IMR-90 (cell line): ENCODE results near the gene GPR153. TPM values are rescaled to one million over a fixed set of nuclear protein-coding genes. Genes with fewer than 3 reads are reported as not detected.
"Not testable (repeated sequence)": the region's sequence is repeated elsewhere in the genome, so short reads cannot be mapped to it uniquely, and the experiment has no call there.

ENCODE experiments used
- ATAC-seq: fragments of 200-7000 bp; cut with Tn5 transposase; 2 replicates; pipeline ENCODE4 v1.9.1; 2020; ENCODE audit warnings: low read depth, mild to moderate bottlenecking, moderate library complexity
- BruUV-seq: library from RNA; stranded (reverse); fragments of 400-500 nt; replicated peaks from 2 replicates; lab custom pipeline; 2021; lab: Mats Ljungman, UMichigan
- CTCF ChIA-PET: fragments of 300-600 bp; formaldehyde crosslinking; extraction: SDS; loops from one replicate; lab custom pipeline; 2021; ENCODE audit warnings: antibody characterized with exemption; lab: Yijun Ruan, JAX
- POLR2A ChIA-PET: fragments of 300-600 bp; sonication (Branson Sonifier 250); formaldehyde crosslinking; loops from one replicate; lab custom pipeline; 2022; ENCODE audit warnings: antibody characterized with exemption; ENCODE audit not compliant: unreplicated experiment; lab: Charles Lee
- DNase-seq: peaks from one replicate; pipeline ENCODE4 v3.0.0; 2013
- H2AFZ ChIP-seq: replicated peaks from 2 replicates; pipeline ENCODE3; 2013; ENCODE audit warnings: low read length, mild to moderate bottlenecking; ENCODE audit not compliant: poor library complexity
- H2AK5ac ChIP-seq: 2 replicates; pipeline ENCODE4 v1.6.1; 2013; ENCODE audit warnings: low read depth, low read length, inconsistent platforms
- H2AK9ac ChIP-seq: replicated peaks from 2 replicates; pipeline ENCODE3; 2013; ENCODE audit warnings: mild to moderate bottlenecking, low read depth, low read length, moderate library complexity; ENCODE audit not compliant: poor library complexity
- H2BK120ac ChIP-seq: 2 replicates; pipeline ENCODE4 v1.6.1; 2013; ENCODE audit warnings: low read depth, low read length, inconsistent platforms
- H2BK15ac ChIP-seq: 3 replicates; pipeline ENCODE4 v1.6.1; 2013; ENCODE audit warnings: low read depth, low read length, inconsistent platforms
- H2BK20ac ChIP-seq: 2 replicates; pipeline ENCODE4 v1.6.1; 2013; ENCODE audit warnings: low read depth, mild to moderate bottlenecking, inconsistent platforms, low read length, moderate library complexity
- H2BK5ac ChIP-seq: 2 replicates; pipeline ENCODE4 v1.6.1; 2013; ENCODE audit warnings: mild to moderate bottlenecking, low read depth, low read length, inconsistent platforms; ENCODE audit not compliant: poor library complexity, severe bottlenecking
- H3K14ac ChIP-seq: replicated peaks from 2 replicates; pipeline ENCODE4 v1.6.1; 2013; ENCODE audit warnings: low read depth, low read length, inconsistent platforms
- H3K18ac ChIP-seq: 2 replicates; pipeline ENCODE4 v1.6.1; 2013; ENCODE audit warnings: low read depth, low read length, control low read depth
- H3K23ac ChIP-seq: 2 replicates; pipeline ENCODE4 v1.6.1; 2013; ENCODE audit warnings: low read depth, low read length, inconsistent platforms
- H3K27ac ChIP-seq: 2 replicates; pipeline ENCODE4 v1.5.1; 2013; ENCODE audit warnings: mild to moderate bottlenecking, control low read depth, low read length; ENCODE audit not compliant: insufficient read depth
- H3K27me3 ChIP-seq: 2 replicates; pipeline ENCODE4 v1.6.1; 2013; ENCODE audit warnings: low read length; ENCODE audit not compliant: control insufficient read depth, insufficient read depth
- H3K36me3 ChIP-seq: 2 replicates; pipeline ENCODE4 v1.6.1; 2013; ENCODE audit warnings: low read length, mixed read lengths; ENCODE audit not compliant: control insufficient read depth, insufficient read depth
- H3K4ac ChIP-seq: 2 replicates; pipeline ENCODE4 v1.6.1; 2013; ENCODE audit warnings: low read depth, low read length, inconsistent platforms
- H3K4me1 ChIP-seq: 2 replicates; pipeline ENCODE4 v1.6.1; 2013; ENCODE audit warnings: low read length, mixed read lengths; ENCODE audit not compliant: control insufficient read depth, insufficient read depth
- H3K4me2 ChIP-seq: 2 replicates; pipeline ENCODE4 v1.6.1; 2013; ENCODE audit warnings: low read depth, mild to moderate bottlenecking, control low read depth, low read length, moderate library complexity
- H3K4me3 ChIP-seq: 2 replicates; pipeline ENCODE4 v1.5.1; 2013; ENCODE audit warnings: low read depth, mild to moderate bottlenecking, control low read depth, low read length, moderate library complexity; ENCODE audit not compliant: insufficient read depth
- H3K56ac ChIP-seq: 2 replicates; pipeline ENCODE4 v1.6.1; 2013; ENCODE audit warnings: low read length, inconsistent platforms; ENCODE audit not compliant: insufficient read depth; ENCODE audit errors: extremely low read depth
- H3K79me1 ChIP-seq, 2 experiments: 2 replicates each; pipeline ENCODE4 v1.6.1; 2013; ENCODE audit warnings: low read length in 2 of 2, inconsistent platforms in 1 of 2, low read depth in 1 of 2
- H3K9ac ChIP-seq: 2 replicates; pipeline ENCODE4 v1.6.1; 2013; ENCODE audit warnings: low read depth, low read length, control low read depth
- H3K9me1 ChIP-seq: 2 replicates; pipeline ENCODE4 v1.6.1; 2013; ENCODE audit warnings: low read length, inconsistent platforms; ENCODE audit not compliant: insufficient read depth
- H3K9me3 ChIP-seq: 2 replicates; pipeline ENCODE4 v1.6.1; 2013; ENCODE audit warnings: low read length; ENCODE audit not compliant: control insufficient read depth, insufficient read depth
- H4K20me1 ChIP-seq: 2 replicates; pipeline ENCODE4 v1.6.1; 2013; ENCODE audit warnings: low read length, inconsistent platforms; ENCODE audit not compliant: insufficient read depth
- H4K5ac ChIP-seq: 2 replicates; pipeline ENCODE4 v1.6.1; 2013; ENCODE audit warnings: mild to moderate bottlenecking, low read depth, low read length, control low read depth
- H4K8ac ChIP-seq, 2 experiments: 2 replicates each; pipeline ENCODE4 v1.6.1; 2013; ENCODE audit warnings: low read depth in 2 of 2, low read length in 2 of 2, control low read depth in 1 of 2, inconsistent platforms in 1 of 2
- H4K91ac ChIP-seq: 2 replicates; pipeline ENCODE4 v1.6.1; 2013; ENCODE audit warnings: low read depth, low read length, inconsistent platforms; ENCODE audit not compliant: insufficient read depth
- WGBS, 2 experiments: methylation state at CpG; one replicate each; pipeline versions ENCODE4 v1.1.5 to v1.1.7; 2013; ENCODE audit warnings: missing lambda C conversion rate in 2 of 2; ENCODE audit not compliant: insufficient read length in 1 of 2; ENCODE audit errors: extremely low coverage in 2 of 2; 5-methylcytosine and 5-hydroxymethylcytosine counted together
- dilution Hi-C: fragments of 300-500 bp; cut with HindIII; formaldehyde crosslinking; loops from one replicate; pipeline ENCODE4 v1.14.3; 2018; ENCODE audit warnings: low sequenced_read_pairs; ENCODE audit not compliant: unreplicated experiment
- in situ Hi-C: fragments of 300-500 bp; cut with MboI; formaldehyde crosslinking; loops from 3 replicates; pipeline ENCODE4 v1.14.3; 2019; ENCODE audit warnings: low sequenced_read_pairs, inconsistent platforms, mixed read lengths
- intact Hi-C: fragments of 100-400 bp; cut with micrococcal nuclease; formaldehyde crosslinking; loops from 2 replicates; pipeline ENCODE4 v1.10.0; 2022
- polyA plus RNA-seq, 3 experiments: library from polyadenylated mRNA; depleted of rRNA; stranded (reverse); fragments of >200 nt; gene quantifications; 2 replicates each; pipeline ENCODE4 v1.2.3, GENCODE V29; 2012; ENCODE audit warnings: low replicate concordance in 1 of 3
- total RNA-seq: library from RNA; depleted of rRNA; stranded (reverse); fragments of >200 nt; gene quantifications from 2 replicates; pipeline ENCODE4 v1.2.3, GENCODE V29; 2012

GPR153 gene
- total and polyA plus RNA-seq, 2 of the 4 experiments (the other 2 are of a cell fraction) = 1.8 to 5.2 TPM

- DNase-seq, H3K4me1 ChIP-seq, H3K9me3 ChIP-seq, CTCF ChIA-PET, H4K8ac ChIP-seq, intact Hi-C loops, H3K14ac ChIP-seq, H3K27me3 ChIP-seq, H2BK20ac ChIP-seq, H3K9ac ChIP-seq, H3K4me3 ChIP-seq, H3K56ac ChIP-seq, H2AK5ac ChIP-seq, H3K23ac ChIP-seq, H2AFZ ChIP-seq, H3K36me3 ChIP-seq, H4K91ac ChIP-seq, H3K4ac ChIP-seq, POLR2A ChIA-PET, H2BK120ac ChIP-seq, H2AK9ac ChIP-seq, BruUV-seq, H4K5ac ChIP-seq, H2BK5ac ChIP-seq, ATAC-seq, H2BK15ac ChIP-seq, H3K4me2 ChIP-seq, dilution Hi-C loops, H3K18ac ChIP-seq, H3K79me1 ChIP-seq, in situ Hi-C loops, H4K20me1 ChIP-seq, H3K27ac ChIP-seq, H3K9me1 ChIP-seq: not testable (repeated sequence)
- 98% methylated on average over 7 of the region's 7 CpGs; no CpG with 5 or more reads in 1 of the 2 experiments for WGBS, 2 experiments
Observed at GRCh38 chr1:6307682-6308081, 46.8 kb upstream of the GPR153 start.
